SK-N-SH treated with all-trans-retinoic acid at 6 μM for 48 hours (cell line): ENCODE measurements around the gene CUEDC1.
A peak's percentile ranks its signal among the peaks of the same experiment; 100 is the strongest.

Experiments
- CREB5 ChIP-seq: fragments of 250-450 bp; sonication (Bioruptor Pico); IDR thresholded peaks from 2 replicates; pipeline ENCODE4 v1.5.1; 2020; ENCODE audit warnings: low read depth, mild to moderate bottlenecking, moderate library complexity
- CSDC2 ChIP-seq: fragments of 250-450 bp; sonication (Bioruptor Pico); IDR thresholded peaks from 2 replicates; pipeline ENCODE4 v1.5.0; 2020; ENCODE audit warnings: mild to moderate bottlenecking, moderate library complexity
- PATZ1 ChIP-seq: fragments of 250-450 bp; sonication (Bioruptor Pico); IDR thresholded peaks from 2 replicates; pipeline ENCODE4 v1.8.0; 2020; ENCODE audit warnings: mild to moderate bottlenecking, moderate library complexity, borderline replicate concordance
- POU6F1 ChIP-seq: fragments of 250-450 bp; sonication (Bioruptor Pico); IDR thresholded peaks from 2 replicates; pipeline ENCODE4 v1.8.0; 2021; ENCODE audit warnings: low read depth, mild to moderate bottlenecking, moderate library complexity, borderline replicate concordance
- PPARA ChIP-seq: fragments of 250-450 bp; sonication (Bioruptor Pico); IDR thresholded peaks from 2 replicates; pipeline ENCODE4 v1.5.0; 2020; ENCODE audit warnings: mild to moderate bottlenecking, borderline replicate concordance
- ZC3H10 ChIP-seq: fragments of 250-450 bp; sonication (Bioruptor Pico); IDR thresholded peaks from 2 replicates; pipeline ENCODE4 v1.5.1; 2021; ENCODE audit warnings: mild to moderate bottlenecking, moderate library complexity
- ZFP30 ChIP-seq: fragments of 450-650 bp; formaldehyde crosslinking; IDR thresholded peaks from 2 replicates; pipeline ENCODE4 v1.5.0; 2022; ENCODE audit warnings: mild to moderate bottlenecking, moderate library complexity
- ZNF8 ChIP-seq: fragments of 450-650 bp; formaldehyde crosslinking; IDR thresholded peaks from 2 replicates; pipeline ENCODE4 v1.5.0; 2020; ENCODE audit warnings: mild to moderate bottlenecking, moderate library complexity

GRCh38 chr17:57986841-57987580, 31.8 kb upstream of the CUEDC1 start:
- TF ChIP-seq PATZ1 (CRISPR knock-in tag) = peak; percentile 76; the same call in 1 of the 2 replicates
- TF ChIP-seq CREB5 (CRISPR knock-in tag) = no peak
- TF ChIP-seq PPARA (CRISPR knock-in tag) = no peak
- no peak for TF ChIP-seq ZC3H10 (CRISPR knock-in tag)
- no peak for TF ChIP-seq POU6F1
- no peak for TF ChIP-seq ZNF8 (CRISPR knock-in tag)
- no peak for TF ChIP-seq CSDC2 (CRISPR knock-in tag)
- no peak for TF ChIP-seq ZFP30 (CRISPR knock-in tag)
